ENCODE measurements around the gene PGPEP1.
"Not testable (repeated sequence)": the region's sequence is repeated elsewhere in the genome, so short reads cannot be mapped to it uniquely, and the experiment has no call there.

PGPEP1 gene

GRCh38 chr19:18310966-18311365, 29.4 kb upstream of the PGPEP1 start:
- in situ Hi-C loops (cut with HindIII; ENCODE audit: low pct_unique_long_range_greater_than_20kb, low sequenced_read_pairs) = no loop called here
- DNase-seq (ENCODE audit: low read depth in 1 of 2, low spot score in 1 of 2) = no peak
- no peak for TF ChIP-seq JUND (IDR thresholded peaks at IDR 0.05; ENCODE audit: low read depth)

DNA sequence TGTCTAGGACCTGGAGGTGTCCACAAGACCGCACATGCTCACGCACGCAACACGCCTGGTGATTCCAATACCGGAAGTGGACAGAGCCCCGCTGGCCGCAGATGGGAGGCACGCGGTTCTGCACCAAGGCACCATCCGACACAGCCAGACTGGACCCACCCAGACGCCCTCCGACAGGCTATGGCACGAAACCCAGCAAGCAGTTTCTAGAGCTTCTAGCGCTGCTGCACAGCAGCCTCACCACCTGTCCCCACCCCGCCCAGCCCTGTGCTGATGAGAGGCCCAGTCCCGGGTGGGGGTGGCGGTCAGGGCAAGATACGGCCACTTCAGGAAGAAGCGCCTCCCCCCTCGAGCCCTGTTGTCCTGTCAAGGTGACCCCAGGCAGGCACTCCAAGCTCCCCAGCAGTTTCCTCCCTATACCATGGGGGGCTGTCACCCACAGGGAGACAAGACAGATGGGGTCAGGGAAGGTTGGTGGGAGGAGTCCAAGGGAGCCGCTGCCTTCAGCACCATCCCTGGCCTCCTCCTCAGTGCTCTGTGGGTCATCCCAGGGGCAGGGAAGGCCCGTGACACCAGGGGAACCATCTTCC, 28.8 kb upstream of the PGPEP1 start:
- TF ChIP-seq JUND (IDR thresholded peaks at IDR 0.05; ENCODE audit: low read depth) = no peak
- no peak for DNase-seq (ENCODE audit: low read depth in 1 of 2, low spot score in 1 of 2)
- in situ Hi-C loops (cut with HindIII; ENCODE audit: low pct_unique_long_range_greater_than_20kb, low sequenced_read_pairs) = no loop called here

GRCh38 chr19:18312092-18312534, 28.3 kb upstream of the PGPEP1 start:
- TF ChIP-seq JUND (IDR thresholded peaks at IDR 0.05; ENCODE audit: low read depth) = no peak
- DNase-seq (ENCODE audit: low read depth in 1 of 2, low spot score in 1 of 2) = no peak
- in situ Hi-C loops (cut with HindIII; ENCODE audit: low pct_unique_long_range_greater_than_20kb, low sequenced_read_pairs) = no loop called here

GRCh38 chr19:18313398-18313797, 27.0 kb upstream of the PGPEP1 start:
- no peak for DNase-seq (ENCODE audit: low read depth in 1 of 2, low spot score in 1 of 2)
- in situ Hi-C loops (cut with HindIII; ENCODE audit: low pct_unique_long_range_greater_than_20kb, low sequenced_read_pairs) = no loop called here
- no peak for TF ChIP-seq JUND (IDR thresholded peaks at IDR 0.05; ENCODE audit: low read depth)

GRCh38 chr19:18317961-18318800, 22.2 kb upstream of the PGPEP1 start:
- in situ Hi-C loops (cut with HindIII; ENCODE audit: low pct_unique_long_range_greater_than_20kb, low sequenced_read_pairs) = no loop called here
- no peak for TF ChIP-seq JUND (IDR thresholded peaks at IDR 0.05; ENCODE audit: low read depth)
- no peak for DNase-seq (ENCODE audit: low read depth in 1 of 2, low spot score in 1 of 2)

- in situ Hi-C loops (cut with HindIII; ENCODE audit: low pct_unique_long_range_greater_than_20kb, low sequenced_read_pairs) = no loop called here
- no peak for TF ChIP-seq JUND (IDR thresholded peaks at IDR 0.05; ENCODE audit: low read depth)
- peak in 1 of 2 experiments; percentile 90 for DNase-seq (ENCODE audit: low read depth in 1 of 2, low spot score in 1 of 2)
These were observed 20.7 kb upstream of the PGPEP1 start for GRCh38 chr19:18319591-18320135.

DNA sequence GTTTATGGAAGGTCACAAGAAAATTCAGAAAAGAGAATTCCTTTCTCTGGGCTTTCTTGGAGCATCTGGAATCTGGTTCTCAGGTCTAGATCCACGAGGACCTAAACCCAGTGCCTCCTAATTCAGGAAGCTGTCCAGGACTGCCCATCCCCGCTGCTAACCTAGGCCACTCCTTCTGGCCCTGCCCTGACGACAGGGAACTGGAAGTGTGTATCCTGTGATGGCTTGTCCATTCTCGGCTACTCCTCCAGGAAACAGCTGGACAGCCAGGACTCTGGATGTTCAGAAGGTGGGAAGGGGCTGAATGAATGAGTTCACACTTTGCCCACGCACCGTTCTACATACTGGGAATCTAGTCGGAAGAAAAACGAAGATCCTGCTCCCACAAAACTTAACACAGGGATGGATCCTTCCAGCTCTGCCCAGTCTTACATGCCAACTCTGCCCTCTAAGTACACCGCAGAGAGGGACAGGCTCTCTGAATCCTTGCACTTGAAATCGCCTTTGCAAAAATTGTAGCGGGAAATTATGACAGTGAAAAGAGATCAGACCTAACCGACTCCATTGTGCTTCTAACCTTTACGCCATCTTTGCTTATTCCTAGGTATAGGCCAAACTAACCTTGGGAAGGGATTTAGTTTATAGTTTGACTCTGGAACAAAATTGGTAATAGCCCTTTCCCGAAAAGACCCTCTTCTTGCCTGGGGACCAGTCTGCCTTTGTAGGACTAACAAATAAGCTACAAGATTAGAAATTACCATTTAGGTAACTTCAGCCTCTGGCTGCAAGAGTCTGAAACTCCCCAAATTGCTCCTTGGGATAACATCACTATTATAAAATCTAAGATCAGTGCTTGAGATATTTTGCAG, 19.3 kb upstream of the PGPEP1 start:
- DNase-seq (ENCODE audit: low read depth in 1 of 2, low spot score in 1 of 2) = peak in 1 of 2 experiments; percentile 36
- in situ Hi-C loops (cut with HindIII; ENCODE audit: low pct_unique_long_range_greater_than_20kb, low sequenced_read_pairs) = no loop called here
- TF ChIP-seq JUND (IDR thresholded peaks at IDR 0.05; ENCODE audit: low read depth) = no peak

DNA sequence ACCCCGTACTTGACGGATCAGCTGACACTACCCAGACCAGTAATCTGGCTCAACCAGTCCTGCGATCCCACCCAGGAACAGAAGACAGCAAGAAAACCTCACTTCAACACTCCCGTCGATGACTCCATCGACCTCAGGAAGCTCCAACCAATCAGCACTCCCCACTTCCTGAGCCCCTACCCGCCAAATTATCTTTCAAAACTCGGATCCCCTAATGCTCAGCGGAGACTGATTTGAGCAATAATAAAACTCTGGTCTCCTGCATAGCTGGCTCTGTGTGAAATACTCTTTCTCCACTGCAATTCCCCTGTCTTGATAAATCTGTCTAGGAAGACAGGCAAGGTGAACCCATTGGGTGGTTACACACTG, 18.7 kb upstream of the PGPEP1 start:
- in situ Hi-C loops (cut with HindIII; ENCODE audit: low pct_unique_long_range_greater_than_20kb, low sequenced_read_pairs) = no loop called here
- TF ChIP-seq JUND (IDR thresholded peaks at IDR 0.05; ENCODE audit: low read depth) = no peak
- DNase-seq (ENCODE audit: low read depth in 1 of 2, low spot score in 1 of 2) = no peak

- no peak for TF ChIP-seq JUND (IDR thresholded peaks at IDR 0.05; ENCODE audit: low read depth)
- in situ Hi-C loops (cut with HindIII; ENCODE audit: low pct_unique_long_range_greater_than_20kb, low sequenced_read_pairs) = no loop called here
- peak in 1 of 2 experiments; percentile 40 for DNase-seq (ENCODE audit: low read depth in 1 of 2, low spot score in 1 of 2)
These were observed 18.1 kb upstream of the PGPEP1 start for GRCh38 chr19:18322318-18322758.

- in situ Hi-C loops (cut with HindIII; ENCODE audit: low pct_unique_long_range_greater_than_20kb, low sequenced_read_pairs) = no loop called here
- DNase-seq (ENCODE audit: low read depth in 1 of 2, low spot score in 1 of 2) = peak; percentile 90 to 97
- no peak for TF ChIP-seq JUND (IDR thresholded peaks at IDR 0.05; ENCODE audit: low read depth)
These were observed 17.5 kb upstream of the PGPEP1 start, which contains the start of gene LSM4 for GRCh38 chr19:18322759-18323460. Gene LSM4, minus strand, starts transcription at chr19:18323076. Its CDS starts 56 bp downstream, at chr19:18323020.

DNA sequence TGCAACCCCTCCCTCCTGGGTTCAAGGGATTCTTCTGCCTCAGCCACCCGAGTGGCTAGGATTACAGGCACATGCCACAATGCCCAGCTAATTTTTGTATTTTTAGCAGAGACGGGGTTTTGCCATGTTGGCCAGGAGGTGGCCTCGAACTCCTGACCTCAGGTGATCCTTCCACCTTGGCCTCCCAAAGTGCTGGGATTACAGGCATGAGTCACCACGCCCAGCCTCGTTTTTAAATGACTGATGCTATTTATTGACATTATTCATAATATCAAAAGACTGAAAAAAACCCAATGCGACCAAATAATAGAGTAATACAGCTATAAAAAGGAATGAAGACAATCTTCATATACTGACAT, 16.0 kb upstream of the PGPEP1 start:
- in situ Hi-C loops (cut with HindIII; ENCODE audit: low pct_unique_long_range_greater_than_20kb, low sequenced_read_pairs); DNase-seq (ENCODE audit: low read depth in 1 of 2, low spot score in 1 of 2): not testable (repeated sequence)

DNA sequence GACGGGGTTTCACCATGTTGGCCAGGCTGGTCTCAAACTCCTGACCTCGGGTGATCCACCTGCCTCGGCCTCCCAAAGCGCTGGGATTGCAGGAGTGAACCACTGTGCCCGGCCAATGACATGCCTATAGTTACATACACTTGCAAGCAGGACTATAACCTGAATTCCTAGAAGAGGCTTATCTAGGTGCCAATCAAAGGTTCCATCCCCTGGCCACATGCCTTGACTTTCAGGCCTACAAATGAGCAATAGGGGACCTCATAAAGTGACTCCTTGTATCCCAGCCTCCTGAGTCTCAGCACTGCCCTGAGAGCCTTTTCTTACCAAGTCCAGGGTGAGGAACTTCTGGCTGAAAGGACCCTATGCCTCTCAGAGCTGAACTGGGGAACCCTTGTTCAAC, 13.6 kb upstream of the PGPEP1 start:
- DNase-seq (ENCODE audit: low read depth in 1 of 2, low spot score in 1 of 2) = peak in 1 of 2 experiments; percentile 64
- in situ Hi-C loops (cut with HindIII; ENCODE audit: low pct_unique_long_range_greater_than_20kb, low sequenced_read_pairs) = no loop called here
- TF ChIP-seq JUND (IDR thresholded peaks at IDR 0.05; ENCODE audit: low read depth) = no peak
